IPS DF 19.7 (cell line): ENCODE results near the gene ANGEL2.
"Not testable (repeated sequence)": the region's sequence is repeated elsewhere in the genome, so short reads cannot be mapped to it uniquely, and the experiment has no call there.

ENCODE experiments used
- DNase-seq: peaks from one replicate; pipeline ENCODE4 v3.0.0-alpha.2; 2013; ENCODE audit warnings: low read depth, low spot score

Gene ANGEL2, protein sequence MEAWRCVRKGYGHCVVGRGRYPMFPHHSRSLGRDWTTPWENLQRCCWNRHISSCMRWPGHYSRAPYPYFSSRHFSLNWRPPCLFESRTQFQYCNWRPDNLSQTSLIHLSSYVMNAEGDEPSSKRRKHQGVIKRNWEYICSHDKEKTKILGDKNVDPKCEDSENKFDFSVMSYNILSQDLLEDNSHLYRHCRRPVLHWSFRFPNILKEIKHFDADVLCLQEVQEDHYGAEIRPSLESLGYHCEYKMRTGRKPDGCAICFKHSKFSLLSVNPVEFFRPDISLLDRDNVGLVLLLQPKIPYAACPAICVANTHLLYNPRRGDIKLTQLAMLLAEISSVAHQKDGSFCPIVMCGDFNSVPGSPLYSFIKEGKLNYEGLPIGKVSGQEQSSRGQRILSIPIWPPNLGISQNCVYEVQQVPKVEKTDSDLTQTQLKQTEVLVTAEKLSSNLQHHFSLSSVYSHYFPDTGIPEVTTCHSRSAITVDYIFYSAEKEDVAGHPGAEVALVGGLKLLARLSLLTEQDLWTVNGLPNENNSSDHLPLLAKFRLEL

DNA sequence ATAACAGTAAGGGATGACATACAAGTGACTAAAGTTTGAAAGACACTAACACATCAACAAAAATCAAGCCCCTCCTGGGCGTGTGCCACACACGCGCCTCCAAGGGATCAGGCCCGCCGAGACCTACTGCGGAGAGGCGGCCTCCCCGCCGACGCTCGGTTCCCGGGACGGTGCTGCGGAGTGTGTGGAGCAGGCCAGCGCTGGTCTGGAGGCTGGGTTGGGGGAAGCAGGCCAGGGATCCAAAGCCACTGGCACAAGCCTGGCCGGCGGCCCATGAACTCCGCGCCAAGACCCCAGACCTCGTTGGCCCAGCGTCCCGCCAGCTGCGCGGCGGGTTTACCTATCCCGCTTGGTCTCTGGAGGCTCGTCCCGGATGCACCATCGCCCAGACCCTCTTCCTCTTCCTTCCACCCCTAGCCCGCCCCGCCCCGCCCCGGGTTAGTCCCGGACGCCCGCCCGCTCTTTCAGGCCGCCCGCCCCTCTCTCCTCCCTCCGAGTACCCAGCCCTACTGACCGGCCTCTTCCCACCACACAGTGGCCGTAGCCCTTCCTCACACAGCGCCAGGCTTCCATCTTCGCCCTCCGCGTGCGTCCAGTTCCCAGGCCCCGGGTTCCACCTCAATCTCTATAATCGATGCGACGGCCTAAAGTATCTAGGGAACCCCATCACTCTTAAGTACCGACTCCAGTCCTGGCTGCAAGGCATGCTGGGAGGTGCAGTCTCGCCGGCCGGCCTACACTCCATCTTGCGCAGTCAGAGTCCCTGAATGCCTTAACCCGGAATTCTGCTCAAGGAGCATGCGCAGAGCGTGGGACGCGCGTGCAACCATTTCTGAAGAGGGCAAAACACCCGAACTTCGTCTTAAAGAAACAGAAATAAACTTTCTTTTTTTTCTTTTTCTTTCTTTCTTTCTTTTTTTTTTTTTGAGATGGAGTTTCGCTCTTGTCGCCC is at the start of gene ANGEL2:
ANGEL2 (minus strand) TSS at position 769 of the 952 bp plus-strand sequence; CDS start at position 573, 196 bp downstream.
- DNase-seq = peak; percentile 95

DNA sequence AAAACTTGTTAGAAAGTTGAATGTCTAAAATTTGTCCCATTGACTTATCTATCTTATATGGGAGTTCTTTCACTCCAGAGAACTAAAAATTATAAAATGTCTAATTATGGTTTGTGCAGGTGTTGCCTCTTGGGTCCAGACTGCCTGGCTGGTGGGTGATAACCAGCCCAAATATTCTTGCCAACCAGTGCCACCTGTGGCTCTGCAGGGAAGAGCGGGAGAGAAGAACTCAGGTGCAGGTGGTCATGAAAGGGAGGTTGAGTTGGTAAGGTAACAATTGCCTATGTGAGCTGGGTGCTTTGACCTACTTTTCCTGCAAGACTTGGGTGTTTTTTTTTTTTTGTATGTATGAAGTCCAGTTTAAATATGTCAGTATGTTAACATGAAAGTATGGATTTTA is 45.6 kb upstream of the ANGEL2 start:
- DNase-seq = no peak

DNA sequence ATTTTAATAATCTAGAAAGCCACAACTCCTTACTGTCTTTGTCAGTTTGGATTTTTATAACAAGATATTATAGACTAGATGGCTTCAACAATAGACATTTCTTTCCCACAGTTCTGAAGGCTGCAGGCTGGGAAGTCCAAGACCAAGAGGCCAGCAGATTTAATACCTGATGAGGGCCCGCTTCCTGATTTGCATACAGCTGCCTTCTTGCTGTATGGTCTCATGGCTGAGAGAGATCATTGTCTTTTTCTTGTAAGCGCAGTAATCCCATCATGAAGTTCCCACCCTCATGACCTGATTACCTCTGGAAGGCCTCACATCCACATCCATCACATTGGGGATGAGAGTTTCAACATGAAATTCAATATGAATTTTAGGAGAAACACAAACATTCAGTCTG is 45.2 kb upstream of the ANGEL2 start:
- no peak for DNase-seq

DNA sequence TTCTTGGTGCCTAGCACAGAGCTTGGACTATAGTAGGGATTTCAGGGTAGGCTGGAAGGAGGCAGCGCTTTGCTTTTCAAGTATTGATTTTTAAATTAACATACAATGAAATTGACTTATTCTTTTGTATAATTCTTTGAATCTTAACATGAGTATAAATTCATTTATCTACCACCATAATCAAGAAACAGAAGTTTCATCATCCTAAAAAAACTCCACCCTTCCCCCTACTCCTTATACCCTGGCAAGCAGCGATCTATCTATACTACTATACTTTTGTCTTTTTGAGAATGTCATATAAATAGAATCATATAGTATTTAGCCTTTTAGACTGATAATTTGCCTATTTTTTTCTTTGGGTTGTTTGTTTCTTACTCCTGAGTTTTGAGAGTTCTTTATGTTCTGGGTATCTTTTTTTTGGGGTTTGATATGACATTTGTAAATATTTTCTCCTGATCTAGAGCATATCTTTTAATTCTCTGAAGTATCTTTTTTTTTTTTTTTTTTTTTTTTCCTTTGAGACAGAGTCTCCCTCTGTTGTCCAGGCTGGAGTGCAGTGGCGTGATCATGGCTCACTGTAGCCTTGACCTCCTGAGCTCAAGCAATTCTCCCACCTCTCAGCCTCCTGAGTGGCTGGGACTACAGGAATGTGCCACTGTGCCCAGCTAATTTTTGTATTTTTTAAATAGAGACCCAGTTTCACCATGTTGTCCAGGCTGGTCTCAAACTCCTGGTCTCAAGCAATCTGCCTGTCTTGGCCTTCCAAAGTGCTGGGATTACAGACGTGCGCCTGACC is 41.8 kb upstream of the ANGEL2 start:
- DNase-seq = no peak

DNA sequence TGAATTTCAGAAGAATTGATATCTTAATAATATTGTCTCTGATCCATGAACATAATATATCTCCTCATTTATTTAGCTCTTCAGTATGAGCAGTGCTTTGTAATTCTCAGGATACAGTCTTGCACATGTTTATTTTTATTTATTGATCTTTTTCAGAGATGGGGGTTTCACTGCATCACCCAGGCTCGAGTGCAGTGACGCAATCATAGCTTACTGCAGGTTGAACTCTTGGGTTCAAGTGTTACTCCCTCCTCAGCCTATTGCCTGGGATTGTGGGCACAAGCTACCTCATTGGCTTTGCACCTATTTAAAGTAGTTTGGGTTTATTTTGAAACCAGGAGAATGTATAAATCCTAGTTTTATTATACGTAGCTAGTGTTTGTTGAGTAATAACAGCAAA is 40.1 kb upstream of the ANGEL2 start:
- no peak for DNase-seq

DNA sequence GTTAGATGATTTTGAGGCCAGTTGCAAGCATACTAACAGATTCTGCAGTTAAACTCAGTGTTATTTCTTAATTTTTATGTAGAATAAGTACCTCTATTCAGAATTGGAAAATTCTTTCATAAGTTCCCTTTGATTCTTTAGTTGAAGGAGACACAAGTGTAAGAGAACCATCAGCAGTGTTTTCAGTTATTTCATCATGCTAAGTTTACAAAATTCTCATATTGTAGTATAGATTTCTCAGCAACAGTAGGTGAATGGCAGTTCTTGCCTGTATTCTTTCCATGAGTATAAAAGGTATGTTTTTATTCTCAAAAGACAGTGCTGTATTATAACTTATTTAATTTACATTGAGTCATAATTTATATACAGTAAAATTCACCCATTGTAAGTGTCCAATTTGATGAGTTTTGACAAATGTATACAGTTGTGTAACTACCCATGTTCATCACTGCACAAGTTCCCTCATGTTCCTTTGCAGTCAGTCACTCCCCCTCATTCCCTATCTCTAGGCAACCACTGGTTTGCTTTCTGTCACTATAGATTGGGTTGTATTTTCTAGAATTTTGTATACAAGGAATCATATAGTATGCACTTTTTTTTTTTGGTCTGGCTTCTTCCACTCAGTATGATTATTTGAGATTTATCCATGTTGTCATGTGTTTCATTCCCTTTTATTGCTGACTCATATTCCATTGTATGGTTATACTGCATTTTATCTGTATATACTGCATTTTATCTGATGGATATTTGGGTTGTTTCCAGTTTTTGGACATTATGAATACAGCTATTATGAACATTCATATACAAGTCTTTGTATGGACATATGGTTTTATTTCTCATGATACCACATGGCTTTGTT is 39.3 kb upstream of the ANGEL2 start:
- DNase-seq = no peak

DNA sequence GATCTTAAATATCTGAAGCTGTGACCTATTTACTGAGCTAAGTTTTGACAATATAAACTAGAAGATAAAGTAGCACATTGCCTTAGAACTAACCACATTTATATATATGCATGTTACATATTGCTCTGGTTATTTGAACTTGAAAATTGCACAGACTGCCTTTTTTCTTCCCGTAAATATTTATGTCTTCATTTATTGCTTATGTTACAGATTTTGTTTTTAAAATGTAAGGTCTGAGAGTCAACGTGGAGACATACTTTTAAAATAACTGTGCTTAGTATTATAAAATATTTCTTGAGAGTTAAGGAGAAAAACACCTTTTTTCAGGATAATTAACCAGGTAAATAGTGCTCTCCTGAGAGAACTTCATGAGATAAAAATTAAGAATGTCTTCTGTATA is 38.5 kb upstream of the ANGEL2 start:
- no peak for DNase-seq

DNA sequence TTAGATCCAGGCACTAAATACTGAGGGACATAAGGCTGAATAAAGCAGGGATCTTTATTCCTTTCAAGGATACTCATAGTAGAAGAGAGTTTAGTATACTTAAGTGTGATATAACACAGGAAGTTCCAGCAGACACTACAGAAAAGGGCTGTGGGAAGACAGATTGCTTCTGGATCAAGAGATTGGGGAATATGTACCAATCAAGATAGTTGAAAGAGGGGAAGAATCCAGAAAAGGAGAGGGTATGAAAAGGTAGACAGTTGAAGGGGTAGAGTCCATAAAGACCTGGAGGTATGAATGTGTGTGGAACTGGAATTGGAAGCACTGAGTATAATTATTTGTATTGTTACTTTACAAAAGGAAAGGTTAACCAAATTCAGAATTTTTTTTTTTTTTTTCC is 37.8 kb upstream of the ANGEL2 start:
- no peak for DNase-seq

DNA sequence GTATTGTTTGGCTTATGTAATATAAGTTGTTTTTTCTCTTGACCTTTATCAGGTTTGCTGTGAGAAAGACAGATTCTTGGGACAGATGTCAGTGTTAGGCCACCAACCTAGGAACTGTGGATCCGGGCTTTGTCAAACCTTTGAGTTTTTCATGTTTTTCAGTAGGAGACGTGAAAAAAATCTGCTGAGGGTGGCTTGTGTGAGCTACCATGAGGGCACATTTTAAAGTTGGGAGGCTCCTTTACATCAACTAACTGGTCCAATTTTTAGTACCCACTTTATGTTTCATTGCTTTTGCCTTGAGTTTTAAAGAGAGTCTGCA is 36.2 kb upstream of the ANGEL2 start:
- no peak for DNase-seq

DNA sequence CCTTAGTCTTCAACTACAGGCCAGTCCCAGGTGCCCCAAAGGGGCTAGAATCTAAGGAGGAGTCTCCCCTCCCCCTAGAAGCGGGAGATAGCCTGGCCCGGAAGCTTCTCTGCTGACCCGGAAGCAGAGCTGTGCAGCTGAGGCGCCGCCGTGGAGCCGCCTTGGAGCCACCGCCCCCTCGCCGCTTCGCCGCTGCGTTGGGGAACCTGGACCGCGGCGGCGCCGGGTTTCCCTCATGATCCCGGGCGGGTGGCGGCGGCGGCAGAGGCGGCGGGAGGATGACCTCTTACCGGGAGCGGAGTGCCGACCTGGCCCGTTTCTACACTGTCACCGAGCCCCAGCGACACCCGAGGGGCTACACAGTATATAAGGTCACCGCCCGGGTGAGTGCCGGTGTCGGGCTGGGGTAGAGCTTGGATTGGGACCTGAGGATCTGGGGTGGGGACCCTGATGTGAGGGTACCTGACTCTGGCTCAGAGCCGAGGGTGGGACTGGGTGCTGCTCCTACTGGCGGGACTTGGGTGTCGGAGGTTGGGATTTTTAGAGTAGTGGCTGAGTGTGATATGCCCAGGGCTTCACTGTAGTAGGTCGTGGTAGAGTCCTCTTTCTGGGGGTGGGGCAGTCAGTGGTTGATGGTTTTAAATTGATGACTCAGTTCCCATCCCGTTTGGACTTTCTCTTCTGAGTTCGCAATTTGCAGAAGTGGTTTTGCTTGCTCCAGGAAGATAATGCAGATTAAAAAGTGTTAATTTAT is 35.6 kb upstream of the ANGEL2 start, which contains the start of gene RPS6KC1:
RPS6KC1 (plus strand) TSS at position 115 of the 754 bp plus-strand sequence; CDS start at position 279, 164 bp downstream.
- DNase-seq = peak; percentile 68

DNA sequence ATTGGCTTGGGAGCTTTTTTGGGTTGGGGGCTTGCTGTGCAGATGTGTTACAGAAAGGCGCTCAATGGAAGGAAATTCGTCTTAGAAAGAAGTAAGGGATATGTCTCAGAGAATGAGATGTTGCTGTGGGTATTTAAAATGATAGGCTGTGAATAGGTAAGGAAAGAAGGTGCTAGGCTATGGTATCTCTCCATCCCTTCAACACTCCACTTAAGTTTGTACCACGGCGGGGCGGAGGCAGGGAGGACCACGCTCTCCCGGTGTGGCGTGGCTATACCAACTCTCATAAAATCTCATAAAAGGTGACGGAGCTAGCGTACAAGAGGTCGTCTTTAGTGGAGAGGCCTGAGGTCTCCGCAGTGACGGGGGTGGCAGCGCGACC is 35.1 kb upstream of the ANGEL2 start:
- DNase-seq = no peak

DNA sequence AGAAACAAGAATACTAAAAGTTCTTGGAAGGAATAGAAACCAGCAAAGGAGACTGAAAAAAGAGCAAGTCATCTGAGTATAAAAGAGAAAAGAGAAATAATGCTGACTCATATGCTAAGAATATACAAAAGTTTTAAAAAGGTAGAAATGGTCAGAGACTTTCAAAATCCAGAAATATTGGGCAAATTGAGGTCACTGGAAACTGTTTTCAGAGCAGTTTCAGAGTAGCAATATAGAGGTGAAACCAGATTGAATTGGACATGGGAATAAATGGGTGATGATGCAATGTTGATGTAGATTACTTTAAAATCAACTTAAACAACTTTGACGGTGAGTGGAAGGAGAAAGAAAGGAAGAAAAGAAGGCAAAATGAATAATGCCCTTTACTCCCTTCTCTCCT is 33.6 kb upstream of the ANGEL2 start:
- DNase-seq = no peak

DNA sequence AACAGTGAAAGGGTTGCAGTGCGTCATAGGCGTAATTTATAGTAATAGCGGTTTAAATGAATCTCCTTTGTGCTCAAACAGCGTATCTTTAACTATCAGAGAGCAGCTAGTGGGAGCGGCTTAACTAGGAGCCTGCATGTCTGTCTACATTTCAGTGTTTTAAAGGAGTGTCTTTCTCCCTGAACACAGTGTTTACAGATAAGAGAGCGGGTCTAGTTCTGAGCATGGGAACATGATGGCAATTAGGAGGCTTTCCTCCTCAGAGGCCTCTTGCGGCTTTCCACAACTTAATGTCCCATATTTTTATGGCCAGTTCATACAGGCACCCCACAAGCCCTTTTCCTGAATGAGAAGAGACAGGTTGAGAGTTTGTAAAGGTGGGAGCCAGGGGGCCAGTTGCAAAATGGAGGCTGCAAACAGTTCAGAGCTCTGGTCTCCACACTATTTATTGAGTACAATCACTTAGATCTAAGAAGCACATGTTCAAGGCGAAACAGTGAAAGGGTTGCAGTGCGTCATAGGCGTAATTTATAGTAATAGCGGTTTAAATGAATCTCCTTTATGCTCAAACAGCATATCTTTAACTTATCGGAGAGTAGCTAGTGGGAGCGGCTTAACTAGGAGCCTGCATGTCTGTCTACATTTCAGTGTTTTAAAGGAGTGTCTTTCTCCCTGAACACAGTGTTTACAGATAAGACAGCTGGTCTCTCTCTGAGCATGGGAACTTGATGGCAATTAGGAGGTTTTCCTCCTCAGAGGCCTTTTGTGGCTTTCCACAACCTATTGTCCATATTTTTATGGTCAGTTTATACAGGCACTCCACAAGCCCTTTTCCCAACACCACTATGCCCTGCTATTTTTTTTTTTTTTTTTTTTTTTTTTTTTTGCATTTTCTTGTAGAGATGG is 29.9 kb upstream of the ANGEL2 start:
- DNase-seq = not testable (repeated sequence)

DNA sequence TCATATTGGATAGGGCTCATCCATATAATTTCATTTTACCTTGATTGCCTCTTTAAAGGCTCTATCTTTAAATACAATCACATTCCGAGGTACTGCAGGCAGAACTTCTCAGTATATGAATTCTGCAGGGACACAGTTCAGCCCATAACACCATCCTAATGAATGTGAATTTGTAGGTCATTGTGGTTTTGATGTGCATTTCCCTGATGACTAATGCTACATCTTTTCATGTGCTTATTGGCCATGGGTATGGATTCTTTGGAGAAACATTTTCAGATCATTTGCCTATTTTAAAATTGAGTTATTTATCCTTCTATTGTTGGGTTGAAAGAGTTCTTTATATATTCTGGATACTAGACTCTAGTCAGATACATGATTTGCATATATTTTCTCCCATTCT is 25.8 kb upstream of the ANGEL2 start:
- DNase-seq = no peak

DNA sequence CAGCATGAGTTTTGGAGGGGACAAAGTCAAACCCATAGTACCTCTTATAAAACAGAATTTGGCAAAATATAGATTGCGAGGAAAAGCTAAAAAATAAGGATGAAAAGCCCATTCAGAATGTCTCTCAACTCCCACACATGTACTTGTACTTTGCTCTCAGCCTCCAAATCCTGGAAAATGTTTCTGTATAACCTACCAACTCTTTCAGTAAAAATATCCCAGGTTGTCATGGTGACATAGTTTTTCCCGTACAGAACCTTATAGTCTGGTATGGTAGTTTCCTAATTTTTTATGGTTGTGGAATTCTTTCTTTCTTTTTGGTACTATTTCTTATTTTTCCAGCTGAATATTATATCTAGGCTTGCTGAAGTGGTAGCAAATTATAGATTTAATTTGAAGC is 19.9 kb upstream of the ANGEL2 start:
- DNase-seq = no peak

DNA sequence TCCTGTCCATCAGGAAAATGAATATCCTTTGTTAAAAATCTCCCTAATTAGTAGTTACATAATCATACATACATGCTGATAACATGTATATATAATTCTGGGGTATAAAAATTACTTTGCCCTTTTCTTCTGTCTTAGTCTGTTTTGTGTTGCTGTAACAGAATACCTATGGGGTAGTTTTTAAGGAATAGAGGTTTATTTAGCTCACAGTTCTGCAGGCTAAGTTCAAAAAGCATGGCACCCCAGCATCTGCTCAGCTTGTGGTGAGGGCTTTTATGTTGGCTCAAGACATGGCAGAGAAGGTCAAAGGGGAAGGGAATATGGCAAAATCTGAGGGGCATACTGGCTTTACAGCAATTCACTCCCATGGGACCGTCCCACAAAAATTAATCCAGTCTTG is 19.0 kb upstream of the ANGEL2 start:
- no peak for DNase-seq

DNA sequence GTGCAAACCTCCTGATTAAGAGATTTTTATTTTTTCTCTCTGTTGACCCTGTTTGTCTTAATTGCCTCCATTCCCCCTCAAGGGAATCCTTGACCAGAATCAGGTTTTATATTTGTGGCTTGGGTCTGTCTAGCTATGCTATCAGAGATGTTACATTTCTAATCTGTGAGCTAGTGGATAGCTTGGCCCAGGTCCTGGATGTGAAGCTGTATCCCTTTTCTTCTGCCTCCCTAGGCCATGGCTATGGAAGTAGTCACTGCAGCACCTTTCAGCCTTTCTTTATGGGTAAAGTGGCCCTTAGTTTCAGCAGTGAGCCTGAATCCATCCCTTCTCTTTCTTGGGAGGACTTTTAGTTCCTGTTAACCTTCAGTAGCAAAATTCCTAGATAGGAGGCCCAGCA is 17.0 kb upstream of the ANGEL2 start:
- no peak for DNase-seq

DNA sequence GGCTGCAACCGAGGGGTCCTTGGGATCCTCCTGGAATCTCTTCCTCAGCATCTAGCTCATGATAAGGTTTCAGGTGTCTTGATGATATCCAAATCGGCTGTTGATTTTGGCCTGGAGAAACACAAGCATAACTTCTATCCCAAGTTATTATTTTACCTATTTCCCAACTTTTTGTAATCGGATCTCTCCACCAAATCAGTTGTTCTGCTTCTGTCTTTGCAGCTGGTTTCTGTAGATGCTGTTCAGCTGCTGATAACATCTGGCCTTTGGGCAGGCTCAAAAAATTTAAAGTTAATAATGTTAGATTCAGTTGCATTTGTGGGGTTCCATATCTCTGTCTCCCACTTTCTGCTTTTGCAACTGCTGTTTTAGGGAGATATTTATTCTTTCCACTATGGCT is 11.4 kb upstream of the ANGEL2 start:
- DNase-seq = not testable (repeated sequence)

DNA sequence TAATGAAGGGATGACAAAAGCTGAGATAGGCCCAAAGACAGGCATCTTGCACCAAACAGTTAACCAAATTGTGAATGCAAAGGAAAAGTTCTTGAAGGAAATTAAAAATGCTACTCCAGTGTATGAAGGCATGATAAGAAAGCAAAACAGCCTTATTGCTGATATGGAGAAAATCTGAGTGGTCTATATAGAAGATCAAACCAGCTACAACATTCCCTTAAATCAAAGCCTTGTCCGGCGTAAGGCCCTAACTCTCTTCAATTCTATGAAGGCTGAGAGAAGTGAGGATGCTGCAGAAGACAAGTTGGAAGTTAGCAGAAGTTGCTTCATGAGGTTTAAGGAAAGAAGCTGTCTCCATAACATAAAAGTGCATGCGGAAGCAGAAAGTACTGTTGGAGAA is 4.3 kb upstream of the ANGEL2 start:
- no peak for DNase-seq
